Measurements from ENCODE around the gene CCNT2. TPM values are rescaled to one million over a fixed set of nuclear protein-coding genes. Genes with fewer than 3 reads are reported as not detected.

The CCNT2 gene
- total RNA-seq, 4 donors from 2014 or later = 12.6 to 29.8 (median 21.1) TPM

- H3K36me3 ChIP-seq = peaks cover 0 to 29% (median 4%) of the 10 kb centered on the region in 3 donors
- peaks cover 0 to 65% (median 3%) of the 10 kb centered on the region in 3 donors for H3K4me1 ChIP-seq
- WGBS, 2 donors = 52 to 59% methylated on average over 2 of the region's 2 CpGs
- intact Hi-C loops (cut with DNase I) = no loop called here
- no peak for DNase-seq
- TF ChIP-seq POLR2A (IDR thresholded peaks at IDR 0.05) (no peak), CTCF (IDR thresholded peaks at IDR 0.05) (no peak)
- H3K27ac ChIP-seq = no peak overlapping the region
- no peaks in the 10 kb centered on the region for H3K27me3 ChIP-seq
- no peaks in the 10 kb centered on the region for H3K9me3 ChIP-seq
- no peak overlapping the region for H3K4me3 ChIP-seq
Observed at GRCh38 chr2:134934150-134934549, 15.5 kb downstream of the CCNT2 start.

DNA sequence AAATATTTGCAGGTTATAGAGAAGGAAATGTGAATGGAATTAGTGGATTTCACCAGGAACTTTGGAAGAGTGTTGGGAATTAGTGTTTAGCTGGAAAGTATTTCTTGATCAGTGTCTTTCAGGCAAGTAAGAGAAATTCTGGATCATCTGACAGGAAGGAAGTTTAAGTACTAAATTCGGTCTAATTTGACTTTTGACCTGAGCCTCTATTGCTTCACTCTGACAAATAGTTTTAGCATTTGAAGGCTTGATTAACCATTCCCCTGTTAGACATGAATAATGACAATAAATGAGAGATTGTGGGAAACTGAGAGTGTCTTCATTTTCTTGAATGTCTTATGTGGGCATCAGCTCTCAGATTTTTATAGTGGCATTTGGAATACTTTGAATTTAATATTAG is 16.0 kb downstream of the CCNT2 start:
- Histone ChIP-seq H3K4me3 (no peak overlapping the region), H3K27me3 (no peaks in the 10 kb centered on the region), H3K9me3 (no peaks in the 10 kb centered on the region), H3K4me1 (peaks cover 0 to 62% (median 3%) of the 10 kb centered on the region in 3 donors), H3K36me3 (peaks cover 0 to 33% (median 8%) of the 10 kb centered on the region in 3 donors), H3K27ac (no peak overlapping the region)
- intact Hi-C loops (cut with DNase I) = no loop called here
- TF ChIP-seq CTCF (IDR thresholded peaks at IDR 0.05) = no peak
- no peak for TF ChIP-seq POLR2A (IDR thresholded peaks at IDR 0.05)
- DNase-seq = no peak
- WGBS, 2 donors = 19 to 22% methylated on average over 1 of the region's 1 CpG

DNA sequence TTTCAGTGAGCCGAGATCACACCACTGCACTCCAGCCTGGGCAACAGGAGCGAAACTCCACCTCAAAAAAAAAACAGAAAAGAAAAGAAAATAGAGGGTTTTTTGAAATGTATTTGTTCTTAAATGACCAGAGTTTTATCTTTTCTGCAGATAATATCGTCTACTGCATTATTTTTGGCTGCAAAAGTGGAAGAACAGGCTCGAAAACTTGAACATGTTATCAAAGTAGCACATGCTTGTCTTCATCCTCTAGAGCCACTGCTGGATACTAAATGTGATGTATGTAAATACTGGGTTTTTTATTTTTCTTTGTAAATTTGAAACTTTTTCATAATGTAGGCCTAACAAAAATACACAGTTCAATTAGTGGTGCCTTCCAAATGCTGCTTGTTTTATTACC is 18.1 kb downstream of the CCNT2 start:
- no peak for DNase-seq
- TF ChIP-seq POLR2A (IDR thresholded peaks at IDR 0.05) (no peak), CTCF (IDR thresholded peaks at IDR 0.05) (no peak)
- H3K36me3 ChIP-seq = peaks cover 0 to 54% (median 8%) of the 10 kb centered on the region in 3 donors
- peaks cover 0 to 49% (median 3%) of the 10 kb centered on the region in 3 donors for H3K4me1 ChIP-seq
- WGBS, 2 donors = 59 to 81% methylated on average over 4 of the region's 4 CpGs
- no peak overlapping the region for H3K27ac ChIP-seq
- H3K4me3 ChIP-seq = no peak overlapping the region
- H3K27me3 ChIP-seq = no peaks in the 10 kb centered on the region
- no peaks in the 10 kb centered on the region for H3K9me3 ChIP-seq
- intact Hi-C loops (cut with DNase I) = no loop called here

DNA sequence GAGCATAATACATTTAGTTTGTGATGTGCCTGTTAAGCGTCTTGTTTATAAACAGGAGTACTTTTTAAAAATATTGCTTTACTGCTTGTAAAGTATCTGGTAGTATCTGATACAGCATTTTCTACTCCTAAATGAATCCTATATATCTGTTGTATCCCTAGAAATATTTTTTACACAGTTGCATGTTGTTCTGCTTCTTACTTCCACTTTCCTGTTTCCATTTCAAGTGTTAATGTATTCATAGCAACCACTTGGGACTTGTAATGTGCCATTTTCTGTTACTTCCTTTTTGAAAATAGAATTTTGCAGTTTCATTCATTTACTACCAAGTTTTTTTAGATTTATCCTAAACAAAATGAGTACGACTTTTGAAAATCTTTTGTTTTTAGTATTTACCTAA is 24.9 kb downstream of the CCNT2 start:
- WGBS, 2 donors = 77% methylated on average over 2 of the region's 2 CpGs
- peaks cover 0 to 93% (median 9%) of the 10 kb centered on the region in 3 donors for H3K36me3 ChIP-seq
- no peak for TF ChIP-seq CTCF (IDR thresholded peaks at IDR 0.05)
- TF ChIP-seq POLR2A (IDR thresholded peaks at IDR 0.05) = no peak

GRCh38 chr2:134944975-134945374 is 26.4 kb downstream of the CCNT2 start:
- H3K36me3 ChIP-seq = peaks cover 0 to 93% (median 5%) of the 10 kb centered on the region in 3 donors
- intact Hi-C loops (cut with DNase I) = no loop called here
- no peaks in the 10 kb centered on the region for H3K9me3 ChIP-seq
- no peak overlapping the region for H3K4me3 ChIP-seq
- peaks cover 0 to 3% (median 0%) of the 10 kb centered on the region in 3 donors for H3K4me1 ChIP-seq
- no peak for DNase-seq
- TF ChIP-seq CTCF (IDR thresholded peaks at IDR 0.05) (no peak), POLR2A (IDR thresholded peaks at IDR 0.05) (no peak)
- H3K27ac ChIP-seq = no peak overlapping the region
- H3K27me3 ChIP-seq = no peaks in the 10 kb centered on the region
- 78 to 91% methylated on average over 1 of the region's 1 CpG for WGBS, 2 donors

More for the DNA sequence above, 24.9 kb downstream of the CCNT2 start:
- no peak overlapping the region for H3K27ac ChIP-seq
- no peak overlapping the region for H3K4me3 ChIP-seq
- intact Hi-C loops (cut with DNase I) = no loop called here
- no peaks in the 10 kb centered on the region for H3K27me3 ChIP-seq
- no peaks in the 10 kb centered on the region for H3K9me3 ChIP-seq
- DNase-seq = no peak
- H3K4me1 ChIP-seq = no peaks in the 10 kb centered on the region

Measured in esophagus squamous epithelium (tissue), 5 donors.